Trophoblast cell (in vitro differentiated cells and primary cell): ENCODE data around the gene MFRP.
"Not testable (repeated sequence)": the region's sequence is repeated elsewhere in the genome, so short reads cannot be mapped to it uniquely, and the experiment has no call there.

ENCODE experiments used
- DNase-seq, 2 donors: peaks; one replicate each; pipeline ENCODE4 v3.0.0-alpha.2; 2016
- H2AFZ ChIP-seq: 2 replicates; pipeline ENCODE4 v1.6.1; 2013; ENCODE audit warnings: low read length, moderate library complexity, mild to moderate bottlenecking; ENCODE audit not compliant: insufficient read depth, poor library complexity
- H2AK5ac ChIP-seq: 2 replicates; pipeline ENCODE4 v1.6.1; 2013; ENCODE audit warnings: mild to moderate bottlenecking, low read length
- H2BK120ac ChIP-seq: 2 replicates; pipeline ENCODE4 v1.6.1; 2013; ENCODE audit warnings: low read length, mild to moderate bottlenecking, moderate library complexity; ENCODE audit not compliant: insufficient read depth, poor library complexity
- H2BK12ac ChIP-seq: 2 replicates; pipeline ENCODE4 v1.6.1; 2013; ENCODE audit warnings: mild to moderate bottlenecking, low read length, moderate library complexity
- H2BK5ac ChIP-seq: 2 replicates; pipeline ENCODE4 v1.6.1; 2013; ENCODE audit warnings: low read length, low read depth, moderate library complexity, mild to moderate bottlenecking; ENCODE audit not compliant: poor library complexity
- H3K14ac ChIP-seq: 2 replicates; pipeline ENCODE4 v1.6.1; 2013; ENCODE audit warnings: mild to moderate bottlenecking, low read length
- H3K18ac ChIP-seq: 2 replicates; pipeline ENCODE4 v1.6.1; 2013; ENCODE audit warnings: mild to moderate bottlenecking, low read length
- H3K23ac ChIP-seq: 2 replicates; pipeline ENCODE4 v1.6.1; 2013; ENCODE audit warnings: low read length
- H3K27ac ChIP-seq: 2 replicates; pipeline ENCODE4 v1.5.1; 2013; ENCODE audit warnings: low read depth, mild to moderate bottlenecking, inconsistent platforms, low read length, moderate library complexity
- H3K27me3 ChIP-seq: 2 replicates; pipeline ENCODE4 v1.6.1; 2013; ENCODE audit warnings: inconsistent platforms, mild to moderate bottlenecking, low read length, moderate library complexity; ENCODE audit not compliant: insufficient read depth
- H3K36me3 ChIP-seq, 2 experiments: 1 replicate in 1 of 2; 2 replicates in 1 of 2; pipeline ENCODE4 v1.6.1; 2013; ENCODE audit warnings: low read length in 2 of 2, mild to moderate bottlenecking in 2 of 2, moderate library complexity in 1 of 2; ENCODE audit not compliant: insufficient read depth in 2 of 2, control insufficient read depth in 1 of 2
- H3K4ac ChIP-seq: 2 replicates; pipeline ENCODE4 v1.6.1; 2013; ENCODE audit warnings: low read depth, mild to moderate bottlenecking, low read length, moderate library complexity
- H3K4me1 ChIP-seq, 2 experiments: 1 replicate in 1 of 2; 2 replicates in 1 of 2; pipeline ENCODE4 v1.6.1; 2013; ENCODE audit warnings: low read length in 2 of 2, mild to moderate bottlenecking in 2 of 2, moderate library complexity in 1 of 2; ENCODE audit not compliant: insufficient read depth in 2 of 2, control insufficient read depth in 1 of 2
- H3K4me2 ChIP-seq: 2 replicates; pipeline ENCODE4 v1.6.1; 2013; ENCODE audit warnings: inconsistent platforms, mild to moderate bottlenecking, low read length, moderate library complexity
- H3K4me3 ChIP-seq: 2 replicates; pipeline ENCODE4 v1.5.1; 2013; ENCODE audit warnings: mild to moderate bottlenecking, low read depth, low read length, inconsistent platforms
- H3K79me1 ChIP-seq: one replicate; pipeline ENCODE4 v1.6.1; 2013; ENCODE audit warnings: low read length
- H3K79me2 ChIP-seq: 2 replicates; pipeline ENCODE4 v1.6.1; 2013; ENCODE audit warnings: low read length, mild to moderate bottlenecking; ENCODE audit not compliant: control insufficient read depth, insufficient read depth, poor library complexity
- H3K9ac ChIP-seq: 2 replicates; pipeline ENCODE4 v1.6.1; 2013; ENCODE audit warnings: mild to moderate bottlenecking, low read length
- H3K9me3 ChIP-seq: 2 replicates; pipeline ENCODE4 v1.6.1; 2013; ENCODE audit warnings: low read depth, mild to moderate bottlenecking, control low read depth, inconsistent platforms, low read length; ENCODE audit not compliant: insufficient read depth
- H4K12ac ChIP-seq: 2 replicates; pipeline ENCODE4 v1.6.1; 2013; ENCODE audit warnings: low read depth, mild to moderate bottlenecking, low read length, moderate library complexity
- H4K8ac ChIP-seq: 2 replicates; pipeline ENCODE4 v1.6.1; 2013; ENCODE audit warnings: low read depth, mild to moderate bottlenecking, low read length, moderate library complexity
- H4K91ac ChIP-seq: one replicate; pipeline ENCODE4 v1.6.1; 2013; ENCODE audit warnings: low read depth, mild to moderate bottlenecking, low read length, moderate library complexity
- WGBS: extraction: QIAGEN DNeasy Blood & Tissue Kit; methylation state at CpG from one replicate; pipeline ENCODE4 v1.1.7; 2013; ENCODE audit warnings: missing lambda C conversion rate; ENCODE audit not compliant: insufficient read length, insufficient coverage; ENCODE audit errors: extremely low coverage; 5-methylcytosine and 5-hydroxymethylcytosine counted together

MFRP gene

DNA sequence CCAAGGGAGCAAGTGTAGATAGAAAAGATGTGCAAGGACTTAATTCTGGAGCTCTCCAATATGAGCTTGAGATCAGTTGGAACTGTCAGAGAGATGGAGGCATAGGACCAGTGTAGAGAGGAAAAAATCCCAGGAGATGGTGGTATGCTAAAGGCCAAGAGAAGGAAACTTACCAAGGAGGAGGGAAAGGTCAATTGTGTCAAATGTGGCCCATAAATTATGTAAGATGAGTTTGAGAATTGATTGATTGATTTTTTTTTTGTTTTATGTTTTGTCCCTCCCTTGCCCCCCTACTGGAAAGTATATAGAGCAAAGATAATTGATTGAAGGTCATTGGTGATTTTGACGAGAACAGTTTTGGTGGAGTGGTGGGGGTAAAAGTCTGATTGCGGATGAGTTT, 37.8 kb upstream of the MFRP start:
- H3K79me1 ChIP-seq, result no peaks in the 10 kb centered on the region
- no peak overlapping the region for H3K9ac ChIP-seq
- 100% methylated on average over 1 of the region's 2 CpGs for WGBS
- no peak overlapping the region for H3K27ac ChIP-seq
- no peaks in the 10 kb centered on the region for H3K79me2 ChIP-seq
- no peak overlapping the region for H2BK120ac ChIP-seq
- H2BK12ac ChIP-seq, result no peak overlapping the region
- DNase-seq, result no peak
- H3K14ac ChIP-seq, result no peak overlapping the region
- no peak overlapping the region for H3K23ac ChIP-seq
- no peak overlapping the region for H4K12ac ChIP-seq
- no peak overlapping the region for H3K4me2 ChIP-seq
- H3K27me3 ChIP-seq, result no peaks in the 10 kb centered on the region
- H3K9me3 ChIP-seq, result no peaks in the 10 kb centered on the region
- no peak overlapping the region for H3K18ac ChIP-seq
- no peak overlapping the region for H2BK5ac ChIP-seq
- H4K8ac ChIP-seq, result no peak overlapping the region
- no peak overlapping the region for H2AK5ac ChIP-seq
- no peak overlapping the region for H3K4me3 ChIP-seq
- no peak overlapping the region for H2AFZ ChIP-seq
- H3K4me1 ChIP-seq, result peaks cover 4 to 10% of the 10 kb centered on the region in 2 experiments
- H3K36me3 ChIP-seq, result no peaks in the 10 kb centered on the region
- no peak overlapping the region for H4K91ac ChIP-seq
- H3K4ac ChIP-seq, result no peak overlapping the region

DNA sequence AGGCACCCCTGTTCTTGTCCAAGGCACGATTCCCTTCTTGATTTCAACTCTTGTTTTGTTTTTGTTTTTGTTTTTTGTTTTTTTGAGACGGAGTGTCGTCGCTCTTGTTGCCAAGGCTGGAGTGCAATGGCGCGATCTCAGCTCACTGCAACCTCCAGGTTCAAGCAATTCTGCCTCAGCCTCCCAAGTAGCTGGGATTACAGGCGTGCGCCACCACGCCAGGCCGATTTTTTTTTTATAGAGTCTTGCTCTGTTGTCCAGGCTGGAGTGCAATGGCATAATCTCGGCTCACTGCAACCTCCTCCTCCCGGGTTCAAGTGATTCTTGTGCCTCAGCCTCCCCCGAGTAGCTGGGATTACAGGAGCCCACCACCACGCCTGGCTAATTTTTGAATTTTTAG, 36.0 kb upstream of the MFRP start:
- H2BK120ac ChIP-seq, H3K4me3 ChIP-seq, H4K12ac ChIP-seq, H3K79me1 ChIP-seq, H2AK5ac ChIP-seq, H3K9ac ChIP-seq, H3K14ac ChIP-seq, H4K91ac ChIP-seq, H3K79me2 ChIP-seq, H3K4ac ChIP-seq, H3K23ac ChIP-seq, H3K9me3 ChIP-seq, DNase-seq, H3K27ac ChIP-seq, H3K18ac ChIP-seq, H2BK5ac ChIP-seq, H3K4me2 ChIP-seq, H2AFZ ChIP-seq, H4K8ac ChIP-seq, H2BK12ac ChIP-seq, H3K36me3 ChIP-seq, H3K27me3 ChIP-seq: not testable (repeated sequence)
- WGBS, result no CpG with 5 or more reads among the region's 14 CpGs
- H3K4me1 ChIP-seq, result peaks cover 13 to 20% of the 10 kb centered on the region in 2 experiments

- H4K8ac ChIP-seq, result no peak overlapping the region
- H2AFZ ChIP-seq, result no peak overlapping the region
- no peak overlapping the region for H2AK5ac ChIP-seq
- no CpG with 5 or more reads among the region's 9 CpGs for WGBS
- H4K12ac ChIP-seq, result no peak overlapping the region
- no peak overlapping the region for H2BK120ac ChIP-seq
- H3K4me3 ChIP-seq, result no peak overlapping the region
- no peak overlapping the region for H4K91ac ChIP-seq
- H3K27ac ChIP-seq, result no peak overlapping the region
- no peak overlapping the region for H3K23ac ChIP-seq
- H3K79me2 ChIP-seq, result no peaks in the 10 kb centered on the region
- H3K9me3 ChIP-seq, result no peaks in the 10 kb centered on the region
- H3K4me2 ChIP-seq, result peak overlapping the region; percentile 83
- H3K79me1 ChIP-seq, result no peaks in the 10 kb centered on the region
- H3K36me3 ChIP-seq, result no peaks in the 10 kb centered on the region
- DNase-seq, result peak in 1 of 2 donors; percentile 56
- peaks cover 16 to 21% of the 10 kb centered on the region in 2 experiments for H3K4me1 ChIP-seq
- no peak overlapping the region for H2BK12ac ChIP-seq
- no peak overlapping the region for H3K4ac ChIP-seq
- H3K18ac ChIP-seq, result no peak overlapping the region
- H3K9ac ChIP-seq, result no peak overlapping the region
- no peak overlapping the region for H3K14ac ChIP-seq
- H2BK5ac ChIP-seq, result no peak overlapping the region
- no peaks in the 10 kb centered on the region for H3K27me3 ChIP-seq
Observed at GRCh38 chr11:119382101-119382500, 35.6 kb upstream of the MFRP start.

DNA sequence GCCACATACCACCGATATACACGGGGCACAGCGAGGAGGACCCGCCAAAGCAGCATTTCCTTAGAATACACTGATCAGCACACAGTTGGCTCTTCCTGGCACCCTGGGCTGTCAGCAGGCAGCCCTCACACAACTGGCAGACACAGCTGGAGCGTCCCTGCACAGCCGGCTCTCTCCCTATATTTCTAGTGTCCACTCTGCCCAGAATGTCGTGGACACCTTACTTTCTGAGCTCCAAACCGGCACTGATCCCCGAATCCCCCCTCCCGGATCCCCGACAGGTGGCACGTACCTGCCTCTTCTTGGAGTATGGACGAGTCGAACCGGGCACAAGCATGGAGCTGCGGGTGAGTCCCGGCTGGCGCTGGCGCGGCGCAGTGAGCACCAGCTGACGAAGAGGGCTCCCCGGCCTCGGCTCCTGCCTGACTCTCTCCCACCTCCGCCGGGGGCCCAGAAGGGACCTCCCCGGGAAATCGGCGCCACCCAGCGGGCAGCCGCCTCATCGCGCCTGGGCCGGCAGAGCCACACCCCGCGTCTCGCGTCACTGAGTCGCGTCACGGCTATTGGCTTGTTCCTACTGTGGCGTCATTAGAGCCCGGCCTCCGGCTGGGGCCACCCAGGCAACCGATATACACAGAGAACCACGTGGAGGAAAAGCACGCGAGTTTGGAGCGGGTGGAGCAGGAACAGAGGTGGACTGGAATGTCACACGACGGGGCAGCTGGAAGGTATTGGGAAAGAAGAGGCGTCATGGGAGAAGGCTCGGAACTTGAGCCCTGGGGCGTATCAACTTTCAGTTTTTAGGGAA, 34.9 kb upstream of the MFRP start, which contains the start of gene USP2:
TSS of gene USP2 (minus strand) at position 510 of the 808 bp plus-strand sequence. CDS start 8,210 bp downstream, outside the sequence.
- Histone ChIP-seq H3K27ac (no peak within 1 kb of the TSS), H3K9ac (peak within 1 kb of the TSS; percentile 54), H3K18ac (peak within 1 kb of the TSS; percentile 10), H4K12ac (no peak within 1 kb of the TSS), H3K4me1 (peaks cover 16 to 21% of the 10 kb centered on the region in 2 experiments), H3K79me1 (no peaks in the 10 kb centered on the region), H4K91ac (no peak within 1 kb of the TSS), H3K14ac (no peak within 1 kb of the TSS), H2AFZ (peak within 1 kb of the TSS; percentile 20), H3K27me3 (no peaks in the 10 kb centered on the region), H2BK5ac (no peak within 1 kb of the TSS), H2BK120ac (no peak within 1 kb of the TSS), H3K23ac (no peak within 1 kb of the TSS), H2BK12ac (no peak within 1 kb of the TSS), H2AK5ac (no peak within 1 kb of the TSS), H3K9me3 (no peaks in the 10 kb centered on the region), H3K4me3 (peak within 1 kb of the TSS; percentile 42), H3K36me3 (no peaks in the 10 kb centered on the region), H3K79me2 (no peaks in the 10 kb centered on the region), H3K4ac (no peak within 1 kb of the TSS), H3K4me2 (peak within 1 kb of the TSS; percentile 83), H4K8ac (no peak within 1 kb of the TSS)
- no CpG with 5 or more reads among the region's 54 CpGs for WGBS
- peak; percentile 100 for DNase-seq
